ENCODE measurements around the gene ADPRS.

The ADPRS gene

DNA sequence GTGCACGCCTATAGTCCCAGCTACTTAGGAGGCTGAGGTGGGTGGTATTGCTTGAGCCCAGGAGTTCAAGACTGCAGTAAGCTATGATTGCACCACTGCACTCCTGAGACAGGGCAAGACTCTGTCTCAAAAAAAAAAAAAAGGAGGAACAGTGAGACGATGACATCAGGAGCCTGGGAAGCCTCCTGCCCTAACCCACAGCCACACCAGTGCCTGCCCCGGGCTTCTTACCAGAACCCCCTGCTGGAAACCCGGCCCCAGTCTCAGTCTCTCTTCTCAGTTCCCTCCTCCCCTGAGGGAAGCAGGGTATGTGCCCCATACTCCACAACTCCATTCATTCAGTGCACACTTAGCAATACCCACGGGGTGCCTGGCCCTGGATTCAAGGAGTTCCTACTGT is 27.2 kb downstream of the ADPRS start:
- Histone ChIP-seq H3K36me3 (no peaks in the 10 kb centered on the region), H3K4me1 (ENCODE audit: control insufficient read depth in 1 of 2, insufficient read depth in 1 of 2, low read depth in 1 of 2, low read length in 1 of 2) (peaks cover 14 to 19% of the 10 kb centered on the region in 2 experiments), H3K27me3 (no peaks in the 10 kb centered on the region), H3K9me3 (no peaks in the 10 kb centered on the region), H3K27ac (no peak overlapping the region), H3K4me3 (ENCODE audit: low read depth in 1 of 2, low read length in 1 of 2) (no peak overlapping the region)
- TF ChIP-seq, protein P1, sequence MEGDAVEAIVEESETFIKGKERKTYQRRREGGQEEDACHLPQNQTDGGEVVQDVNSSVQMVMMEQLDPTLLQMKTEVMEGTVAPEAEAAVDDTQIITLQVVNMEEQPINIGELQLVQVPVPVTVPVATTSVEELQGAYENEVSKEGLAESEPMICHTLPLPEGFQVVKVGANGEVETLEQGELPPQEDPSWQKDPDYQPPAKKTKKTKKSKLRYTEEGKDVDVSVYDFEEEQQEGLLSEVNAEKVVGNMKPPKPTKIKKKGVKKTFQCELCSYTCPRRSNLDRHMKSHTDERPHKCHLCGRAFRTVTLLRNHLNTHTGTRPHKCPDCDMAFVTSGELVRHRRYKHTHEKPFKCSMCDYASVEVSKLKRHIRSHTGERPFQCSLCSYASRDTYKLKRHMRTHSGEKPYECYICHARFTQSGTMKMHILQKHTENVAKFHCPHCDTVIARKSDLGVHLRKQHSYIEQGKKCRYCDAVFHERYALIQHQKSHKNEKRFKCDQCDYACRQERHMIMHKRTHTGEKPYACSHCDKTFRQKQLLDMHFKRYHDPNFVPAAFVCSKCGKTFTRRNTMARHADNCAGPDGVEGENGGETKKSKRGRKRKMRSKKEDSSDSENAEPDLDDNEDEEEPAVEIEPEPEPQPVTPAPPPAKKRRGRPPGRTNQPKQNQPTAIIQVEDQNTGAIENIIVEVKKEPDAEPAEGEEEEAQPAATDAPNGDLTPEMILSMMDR (IDR thresholded peaks at IDR 0.05): no peak

DNA sequence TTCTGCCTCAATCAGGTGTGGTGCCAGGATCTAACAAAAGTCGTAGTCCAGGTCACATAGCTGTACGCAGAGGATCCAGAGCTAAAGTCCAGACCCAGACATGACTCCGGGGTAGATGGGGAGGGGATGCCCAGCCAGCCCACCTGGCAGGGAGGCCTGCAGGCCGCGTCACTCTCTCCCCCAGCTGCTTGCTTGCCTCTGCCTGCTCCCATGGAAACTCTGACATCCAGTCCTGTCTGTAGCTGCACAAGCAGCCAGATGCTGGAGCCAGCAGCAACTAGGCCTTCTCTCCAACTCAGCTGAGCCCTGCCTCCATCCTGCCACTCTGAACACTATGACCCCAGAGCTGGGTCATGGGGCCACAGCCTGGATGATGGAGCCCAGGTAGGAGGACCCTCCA is 28.2 kb downstream of the ADPRS start:
- no peak overlapping the region for H3K27ac ChIP-seq
- no peaks in the 10 kb centered on the region for H3K36me3 ChIP-seq
- peaks cover 14 to 19% of the 10 kb centered on the region in 2 experiments for H3K4me1 ChIP-seq (ENCODE audit: control insufficient read depth in 1 of 2, insufficient read depth in 1 of 2, low read depth in 1 of 2, low read length in 1 of 2)
- H3K9me3 ChIP-seq: no peaks in the 10 kb centered on the region
- no peak overlapping the region for H3K4me3 ChIP-seq (ENCODE audit: low read depth in 1 of 2, low read length in 1 of 2)
- TF ChIP-seq, protein P1 (IDR thresholded peaks at IDR 0.05): no peak
- peaks cover 4% of the 10 kb centered on the region for H3K27me3 ChIP-seq

DNA sequence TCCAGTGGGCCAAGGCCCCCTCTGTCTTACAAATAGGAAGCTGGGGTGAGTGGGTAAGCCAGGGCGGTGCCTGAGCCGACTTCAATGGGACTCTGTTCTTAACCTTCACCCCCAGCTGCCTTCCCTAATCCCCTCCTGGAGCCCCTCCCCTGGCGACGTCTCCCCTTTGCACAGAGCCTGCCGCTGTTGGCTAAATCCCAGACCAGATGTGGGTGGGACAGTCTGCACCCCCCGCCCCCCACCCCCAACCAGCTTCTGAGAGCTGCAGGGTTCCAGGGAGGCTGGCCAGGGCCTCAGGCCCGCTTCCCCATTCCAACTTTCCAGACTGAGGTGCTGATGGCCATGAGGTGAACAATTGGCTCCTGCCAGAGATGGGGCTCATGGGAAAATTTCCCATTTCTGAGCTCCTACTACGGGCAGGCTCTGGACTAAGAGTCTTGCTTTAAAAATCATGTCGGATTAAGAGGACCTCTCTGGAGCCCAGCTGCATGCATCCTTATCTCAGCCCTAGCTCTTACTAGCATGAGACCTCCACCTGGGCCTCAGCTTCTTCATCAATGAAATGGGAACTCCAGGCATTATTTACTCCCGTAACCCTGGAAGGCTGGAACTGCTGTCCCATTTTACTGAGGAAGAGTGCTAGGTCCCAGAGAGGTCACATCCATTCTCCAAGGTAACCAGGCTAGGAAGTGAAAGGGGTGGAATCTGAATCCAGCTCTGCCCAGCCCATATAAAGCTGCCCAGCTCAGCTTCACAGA is 29.9 kb downstream of the ADPRS start:
- Histone ChIP-seq H3K4me1 (ENCODE audit: control insufficient read depth in 1 of 2, insufficient read depth in 1 of 2, low read depth in 1 of 2, low read length in 1 of 2) (peaks cover 27 to 32% of the 10 kb centered on the region in 2 experiments), H3K27ac (no peak overlapping the region), H3K27me3 (peaks cover 21% of the 10 kb centered on the region), H3K4me3 (ENCODE audit: low read depth in 1 of 2, low read length in 1 of 2) (no peak overlapping the region), H3K9me3 (no peaks in the 10 kb centered on the region), H3K36me3 (no peaks in the 10 kb centered on the region)
- TF ChIP-seq, protein P1 (IDR thresholded peaks at IDR 0.05): no peak

DNA sequence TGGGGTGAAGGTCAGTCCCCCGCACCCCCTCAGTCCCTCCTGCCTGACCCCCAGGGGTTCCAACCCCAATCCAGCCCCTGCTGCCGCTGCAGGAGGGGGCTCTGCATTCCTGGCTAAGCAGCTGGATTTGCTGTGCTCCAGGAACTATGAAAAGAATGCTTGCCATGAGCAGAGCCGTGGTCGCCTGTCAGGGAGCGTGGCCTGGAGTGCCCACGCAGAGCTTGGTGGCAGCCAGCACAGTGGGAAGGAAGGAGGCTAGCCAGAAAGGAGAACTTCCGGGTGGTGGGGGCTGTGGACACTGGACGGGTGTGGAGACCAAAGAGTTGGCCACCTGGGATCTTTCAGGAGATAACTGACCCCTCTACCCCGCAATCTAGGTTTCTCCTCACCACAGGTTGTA is 30.8 kb downstream of the ADPRS start:
- TF ChIP-seq, protein P1 (IDR thresholded peaks at IDR 0.05): no peak
- H3K27me3 ChIP-seq: peaks cover 29% of the 10 kb centered on the region
- H3K4me3 ChIP-seq (ENCODE audit: low read depth in 1 of 2, low read length in 1 of 2): no peak overlapping the region
- no peaks in the 10 kb centered on the region for H3K9me3 ChIP-seq
- no peak overlapping the region for H3K27ac ChIP-seq
- no peaks in the 10 kb centered on the region for H3K36me3 ChIP-seq
- peaks cover 27 to 32% of the 10 kb centered on the region in 2 experiments for H3K4me1 ChIP-seq (ENCODE audit: control insufficient read depth in 1 of 2, insufficient read depth in 1 of 2, low read depth in 1 of 2, low read length in 1 of 2)

DNA sequence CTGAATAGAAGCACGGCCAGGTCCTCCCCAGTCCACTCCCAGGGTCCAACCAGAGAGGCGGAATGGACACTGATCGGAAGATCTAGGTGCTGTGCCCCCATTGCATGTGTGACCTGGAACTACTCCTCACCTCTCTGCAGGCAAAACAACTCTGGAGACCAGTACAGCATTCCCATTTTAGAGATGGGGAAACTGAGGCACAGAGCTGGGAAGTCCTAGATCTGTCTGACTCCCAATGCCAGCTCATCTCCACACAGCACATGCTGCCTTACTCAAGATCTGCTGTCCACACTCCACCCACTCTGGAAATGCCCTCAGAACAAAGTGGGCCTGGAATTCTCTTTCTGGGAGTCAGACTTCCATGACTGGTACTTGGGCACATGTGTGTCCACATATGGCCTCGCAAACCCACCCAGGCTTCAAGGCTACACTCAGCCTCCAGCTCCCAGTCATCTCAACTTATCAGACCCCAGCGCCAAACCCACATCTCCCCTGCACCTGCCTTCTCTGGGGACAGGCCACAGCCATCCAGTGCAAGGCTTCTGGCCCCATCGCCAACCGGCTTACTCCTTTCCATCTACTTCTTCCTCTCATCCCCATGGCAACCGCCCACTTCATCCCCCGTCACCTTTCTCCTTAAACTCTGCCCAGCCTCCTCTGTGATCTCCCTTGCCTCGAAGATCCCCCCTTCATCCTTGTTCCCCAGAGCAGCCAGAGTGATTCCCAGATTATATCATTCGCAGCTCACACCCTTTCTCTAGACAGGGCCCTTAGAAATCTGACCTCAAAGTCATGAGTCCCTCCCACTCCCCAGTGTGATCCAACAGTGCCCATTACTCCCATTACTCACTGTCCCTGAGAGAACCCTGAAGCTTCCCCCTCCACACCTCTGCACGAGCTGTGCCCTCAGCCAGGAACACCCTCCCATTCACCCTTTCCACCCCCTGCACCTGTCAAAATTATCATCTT is 33.7 kb downstream of the ADPRS start:
- H3K9me3 ChIP-seq: no peaks in the 10 kb centered on the region
- no peak overlapping the region for H3K27ac ChIP-seq
- H3K4me1 ChIP-seq (ENCODE audit: control insufficient read depth in 1 of 2, insufficient read depth in 1 of 2, low read depth in 1 of 2, low read length in 1 of 2): peaks cover 26 to 29% of the 10 kb centered on the region in 2 experiments
- peaks cover 56% of the 10 kb centered on the region for H3K27me3 ChIP-seq
- TF ChIP-seq, protein P1 (IDR thresholded peaks at IDR 0.05): no peak
- no peak overlapping the region for H3K4me3 ChIP-seq (ENCODE audit: low read depth in 1 of 2, low read length in 1 of 2)
- no peaks in the 10 kb centered on the region for H3K36me3 ChIP-seq
